Ovary (tissue), 3 donors: ENCODE data around the gene CCDC14.

Source experiments
- EP300 ChIP-seq: sonication (generic); formaldehyde crosslinking; IDR thresholded peaks from one replicate; pipeline ENCODE4 v1.6.1; 2017; ENCODE audit warnings: antibody characterized with exemption
- POLR2A ChIP-seq: fragments of 450-650 bp; IDR thresholded peaks from one replicate; pipeline ENCODE4 v1.6.1; 2017; ENCODE audit warnings: antibody characterized with exemption, mild to moderate bottlenecking, moderate library complexity
- TF ChIP-seq, protein P1 (sequence below), 3 donors: fragments of 450-650 bp in 2 of 3; fragments of 200-600 bp in 1 of 3; IDR thresholded peaks; one replicate each; pipeline versions ENCODE4 v1.5.1 to v1.8.0; 2016 to 2022; ENCODE audit warnings: antibody characterized with exemption in 3 of 3, mild to moderate bottlenecking in 1 of 3
- donor health status: DM: no; HTN: no; CAD: no.

DNA sequence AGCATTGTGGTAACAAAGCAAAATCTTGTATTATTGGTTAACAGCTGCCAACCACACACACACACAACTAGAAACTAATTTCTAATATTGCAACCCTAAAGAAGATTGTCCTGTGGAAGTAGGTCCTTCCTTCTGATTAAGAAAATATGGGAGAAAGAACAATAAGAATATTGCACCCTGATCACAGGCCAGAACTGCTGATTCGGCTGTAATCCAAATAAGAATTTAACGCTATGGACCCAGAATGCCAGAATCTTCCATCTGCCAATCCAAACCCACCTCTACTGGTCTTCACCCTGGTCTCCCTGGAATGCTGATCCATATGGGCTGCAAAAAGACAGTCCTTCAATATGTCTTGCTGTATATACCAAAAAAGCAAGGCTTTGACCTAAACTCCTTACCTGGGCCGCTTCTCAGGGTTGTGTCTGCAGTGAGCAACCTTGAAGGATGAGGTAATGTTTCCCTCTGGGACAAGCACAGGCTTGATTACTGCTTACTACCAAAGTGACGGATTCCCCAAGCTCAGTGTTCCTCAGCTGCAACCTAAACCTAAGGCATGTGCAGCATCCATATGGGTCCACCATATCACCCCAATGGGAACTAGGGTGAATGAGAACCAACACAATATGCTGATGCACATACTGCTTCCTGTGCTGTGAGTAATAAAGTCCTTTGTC is 8.0 kb downstream of the CCDC14 start:
- no peak for TF ChIP-seq POLR2A
- TF ChIP-seq, protein P1, sequence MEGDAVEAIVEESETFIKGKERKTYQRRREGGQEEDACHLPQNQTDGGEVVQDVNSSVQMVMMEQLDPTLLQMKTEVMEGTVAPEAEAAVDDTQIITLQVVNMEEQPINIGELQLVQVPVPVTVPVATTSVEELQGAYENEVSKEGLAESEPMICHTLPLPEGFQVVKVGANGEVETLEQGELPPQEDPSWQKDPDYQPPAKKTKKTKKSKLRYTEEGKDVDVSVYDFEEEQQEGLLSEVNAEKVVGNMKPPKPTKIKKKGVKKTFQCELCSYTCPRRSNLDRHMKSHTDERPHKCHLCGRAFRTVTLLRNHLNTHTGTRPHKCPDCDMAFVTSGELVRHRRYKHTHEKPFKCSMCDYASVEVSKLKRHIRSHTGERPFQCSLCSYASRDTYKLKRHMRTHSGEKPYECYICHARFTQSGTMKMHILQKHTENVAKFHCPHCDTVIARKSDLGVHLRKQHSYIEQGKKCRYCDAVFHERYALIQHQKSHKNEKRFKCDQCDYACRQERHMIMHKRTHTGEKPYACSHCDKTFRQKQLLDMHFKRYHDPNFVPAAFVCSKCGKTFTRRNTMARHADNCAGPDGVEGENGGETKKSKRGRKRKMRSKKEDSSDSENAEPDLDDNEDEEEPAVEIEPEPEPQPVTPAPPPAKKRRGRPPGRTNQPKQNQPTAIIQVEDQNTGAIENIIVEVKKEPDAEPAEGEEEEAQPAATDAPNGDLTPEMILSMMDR (IDR thresholded peaks at IDR 0.05): no peak
- TF ChIP-seq EP300: no peak
